Cortex of kidney (tissue), 1 donor: Measurements from ENCODE around the gene ITM2C.

ENCODE experiments used
- DNase-seq: peaks from one replicate; lab custom pipeline; 2025; lab: John Stamatoyannopoulos, UW

ITM2C gene

GRCh38 chr2:230891509-230891908 is 26.8 kb downstream of the ITM2C start:
- DNase-seq = no peak

DNA sequence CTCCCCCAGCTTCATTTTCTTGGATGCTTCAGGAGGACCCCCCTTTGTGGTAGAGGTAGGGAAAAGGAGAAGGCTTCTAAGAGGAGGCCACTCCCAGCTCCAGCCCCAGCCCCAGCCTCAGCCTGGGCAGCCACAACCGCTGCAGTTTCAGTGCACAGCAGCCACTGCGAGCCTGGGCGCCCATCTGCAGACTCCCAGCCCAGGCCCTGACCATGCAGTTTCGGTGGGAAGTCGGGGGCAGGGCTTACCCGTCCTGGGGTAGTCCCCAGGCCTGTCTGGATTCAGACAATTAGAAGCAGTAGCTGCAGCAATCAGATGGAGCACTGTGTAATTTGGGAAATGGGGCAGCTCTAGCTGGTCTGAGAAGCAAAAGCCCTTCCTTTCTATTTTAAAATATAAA is 28.6 kb downstream of the ITM2C start:
- DNase-seq = no peak

GRCh38 chr2:230893841-230894781 is 29.4 kb downstream of the ITM2C start:
- no peak for DNase-seq

DNA sequence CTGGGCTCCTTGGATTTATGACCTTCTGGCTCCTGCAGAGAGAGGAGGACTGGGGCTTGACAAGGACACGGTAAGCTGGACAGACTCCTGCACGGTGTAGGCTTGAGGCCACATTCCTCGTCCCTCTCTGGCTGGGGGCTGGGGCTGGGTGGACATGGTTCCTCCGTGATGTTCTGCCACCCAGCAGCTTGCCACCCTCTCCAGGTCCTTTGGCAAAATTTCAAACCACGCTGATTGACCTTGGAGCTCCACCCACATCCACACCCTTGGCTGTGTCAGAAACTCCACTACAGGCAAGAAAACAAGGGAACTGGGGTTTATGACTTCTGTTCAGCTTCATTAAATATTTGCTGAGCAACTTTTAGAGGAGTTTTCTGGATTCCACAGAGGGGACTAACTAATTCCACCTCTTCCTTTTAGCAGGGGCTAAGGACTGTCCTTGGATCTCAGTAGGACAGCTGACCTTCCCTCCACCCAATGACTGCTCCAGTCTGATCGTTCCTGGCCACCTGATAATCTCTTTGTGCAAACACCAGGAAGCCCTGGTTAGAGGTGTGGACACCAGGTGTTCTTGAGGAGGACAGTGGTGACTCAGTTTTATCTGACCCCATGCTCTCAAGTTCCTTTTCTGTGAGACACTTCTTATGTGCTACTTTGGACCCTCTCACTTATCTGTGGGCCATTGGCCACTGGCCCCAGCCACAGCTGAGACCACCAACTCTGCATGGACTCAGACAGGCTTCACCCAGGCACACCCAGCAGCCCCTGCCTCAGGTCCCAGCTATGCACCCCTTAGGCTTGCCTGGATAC is 31.0 kb downstream of the ITM2C start:
- DNase-seq = no peak

DNA sequence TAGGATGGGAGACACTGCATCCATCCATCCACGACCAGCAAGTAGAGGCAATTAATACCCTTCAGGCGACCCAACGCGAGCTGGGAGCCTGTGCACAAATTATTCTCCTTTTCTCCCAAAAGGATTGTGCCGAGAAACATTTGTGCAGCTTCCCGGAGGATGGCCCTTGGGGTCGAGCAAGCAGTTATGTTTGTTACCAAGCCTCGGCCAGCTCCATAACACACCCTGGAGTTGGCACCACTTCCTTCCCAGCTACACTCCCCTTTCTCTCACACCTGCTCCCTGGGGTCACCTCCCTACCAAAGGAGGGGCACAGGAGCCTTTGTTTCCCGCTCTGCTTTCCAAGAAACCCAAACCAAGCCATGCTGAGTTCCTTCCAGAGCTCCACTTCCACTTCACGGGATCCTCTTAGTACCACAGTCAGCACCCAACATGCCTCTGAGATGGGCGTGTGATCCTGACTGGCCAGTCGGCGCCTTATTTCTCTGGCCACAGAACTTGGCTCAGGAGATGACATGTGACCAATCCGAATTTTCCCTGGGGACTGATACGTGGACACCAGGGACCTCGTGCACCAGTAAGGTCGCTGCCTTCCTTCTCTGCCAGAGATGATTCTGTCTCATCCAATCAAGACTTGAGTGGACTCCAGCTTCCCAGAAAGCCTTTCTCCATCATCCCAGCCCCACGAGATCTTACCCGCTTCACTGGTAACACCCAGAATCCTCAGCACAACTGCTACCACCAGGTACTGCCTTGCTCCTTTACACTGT is 31.8 kb downstream of the ITM2C start:
- DNase-seq = no peak

- no peak for DNase-seq
Observed at GRCh38 chr2:230898016-230898712, 33.4 kb downstream of the ITM2C start.

- DNase-seq = no peak
Observed at GRCh38 chr2:230898713-230899091, 34.0 kb downstream of the ITM2C start.

DNA sequence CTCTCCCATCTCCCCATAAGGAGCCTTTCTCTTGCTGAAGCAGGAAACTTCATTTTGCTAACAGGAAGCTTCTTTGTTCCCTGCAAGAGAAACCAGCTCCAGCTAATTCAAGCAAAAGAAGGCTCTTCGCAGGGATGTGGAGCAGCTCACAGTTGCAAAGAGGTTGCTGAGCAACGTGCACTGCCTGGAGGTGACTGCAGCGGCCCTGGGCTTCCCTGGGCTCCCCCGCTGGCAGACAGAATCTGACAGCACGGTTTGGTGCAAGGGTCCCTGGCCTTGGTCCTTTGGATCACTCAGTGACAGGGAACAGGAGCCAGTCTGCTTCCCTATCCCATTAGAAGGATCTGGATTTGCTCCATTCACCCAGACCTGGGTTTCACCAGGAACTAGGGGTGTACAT is 34.5 kb downstream of the ITM2C start:
- DNase-seq = no peak

DNA sequence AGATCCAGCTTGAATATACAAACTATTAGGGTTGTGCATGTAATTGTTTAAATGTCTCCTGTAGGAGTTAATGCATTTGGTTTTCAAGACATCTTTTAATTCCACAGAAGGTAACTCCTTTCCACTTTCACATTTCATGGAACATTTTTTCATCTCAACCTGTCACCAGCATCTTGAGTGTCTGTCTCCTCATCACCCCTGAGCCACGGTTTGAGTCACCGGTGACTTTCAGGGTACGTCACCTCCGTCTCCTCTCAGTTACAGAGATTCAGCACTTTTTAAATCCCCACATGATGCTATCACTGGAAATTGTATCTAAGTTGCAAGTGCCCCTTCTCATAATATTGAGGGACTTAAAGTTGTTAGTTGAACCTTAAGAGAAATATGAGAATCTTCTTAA is 35.0 kb downstream of the ITM2C start:
- no peak for DNase-seq

- no peak for DNase-seq
Observed at GRCh38 chr2:230900336-230900995, 35.7 kb downstream of the ITM2C start.

GRCh38 chr2:230901006-230901405 is 36.3 kb downstream of the ITM2C start:
- no peak for DNase-seq

DNA sequence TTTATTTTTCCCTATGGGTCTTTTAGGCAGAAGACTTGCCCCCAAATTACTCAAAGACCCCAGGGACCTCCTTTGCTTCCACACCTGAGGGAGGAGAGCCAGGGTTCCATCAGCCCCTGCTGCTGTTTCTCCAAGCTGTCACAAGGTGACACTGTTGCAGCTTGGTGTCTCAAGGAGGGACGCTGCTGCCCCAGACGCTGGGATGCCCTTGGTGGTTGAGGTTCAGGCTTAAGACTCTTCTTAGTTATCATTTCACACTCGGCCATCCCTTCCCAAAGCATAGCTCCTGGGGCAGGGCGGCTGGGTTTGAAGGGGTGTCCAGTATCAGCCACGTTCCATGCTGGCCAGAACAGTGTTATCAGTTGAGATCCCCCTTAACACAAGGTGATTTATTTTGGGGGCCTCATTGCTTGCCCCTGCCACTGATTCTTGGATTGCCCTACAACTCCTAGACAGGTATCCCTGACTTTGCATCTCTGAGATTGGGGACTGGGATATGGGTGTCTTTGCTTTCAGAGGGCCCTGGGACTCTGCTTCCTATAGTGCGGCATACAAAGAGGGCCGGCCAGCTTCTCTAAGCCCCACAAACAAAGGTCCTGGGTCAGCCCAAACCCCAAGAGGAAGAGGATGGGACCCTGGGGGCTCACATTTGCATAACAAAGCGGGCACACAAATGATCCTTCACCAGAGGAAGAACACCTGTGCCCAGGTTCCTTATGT is 37.6 kb downstream of the ITM2C start:
- no peak for DNase-seq

- DNase-seq = no peak
Observed at GRCh38 chr2:230903231-230904150, 38.7 kb downstream of the ITM2C start.

- DNase-seq = no peak
Observed at GRCh38 chr2:230904856-230905447, 40.2 kb downstream of the ITM2C start.

- no peak for DNase-seq
Observed at GRCh38 chr2:230905448-230906421, 41.0 kb downstream of the ITM2C start.

GRCh38 chr2:230906471-230907230 is 41.9 kb downstream of the ITM2C start:
- DNase-seq = no peak
